Heart left ventricle (tissue), 16 donors: ENCODE measurements around the gene TRIM29. TPM values are rescaled to one million over a fixed set of nuclear protein-coding genes. Genes with fewer than 3 reads are reported as not detected.

ENCODE experiments used
- ATAC-seq, 4 donors: fragments of 200-7000 bp; cut with Tn5 transposase; one replicate each; pipeline ENCODE4 v1.9.1; 2020 to 2022; ENCODE audit warnings: moderate library complexity in 4 of 4, mild to moderate bottlenecking in 3 of 4, moderate number of reproducible peaks in 1 of 4
- DNase-seq, 5 donors: peaks; one replicate each; pipeline ENCODE4 v3.0.0-alpha.2; 2020
- H3K27ac ChIP-seq, 12 donors: fragments of 200-600 bp; sonication (generic) in 4 of 12; one replicate each; pipeline versions ENCODE4 v1.5.0 to v1.8.0; 2016 to 2022; ENCODE audit warnings: mild to moderate bottlenecking in 2 of 12
- H3K27me3 ChIP-seq, 9 donors: fragments of 200-600 bp; sonication (generic) in 2 of 9; one replicate each; pipeline versions ENCODE4 v1.5.1 to v1.8.0; 2016 to 2022; ENCODE audit warnings: mild to moderate bottlenecking in 3 of 9
- H3K36me3 ChIP-seq, 9 donors: fragments of 200-600 bp; sonication (generic) in 2 of 9; one replicate each; pipeline versions ENCODE4 v1.5.0 to v1.8.0; 2018 to 2022; ENCODE audit warnings: mild to moderate bottlenecking in 2 of 9
- H3K4me1 ChIP-seq, 12 donors: fragments of 200-600 bp; sonication (generic) in 4 of 12; one replicate each; pipeline versions ENCODE4 v1.5.0 to v1.8.0; 2016 to 2022; ENCODE audit warnings: mild to moderate bottlenecking in 3 of 12
- H3K4me3 ChIP-seq, 12 donors: fragments of 200-600 bp; sonication (generic) in 4 of 12; one replicate each; pipeline versions ENCODE4 v1.5.0 to v1.8.0; 2017 to 2022; ENCODE audit warnings: mild to moderate bottlenecking in 9 of 12, moderate library complexity in 4 of 12
- H3K9me3 ChIP-seq, 12 donors: fragments of 200-600 bp; sonication (generic) in 4 of 12; one replicate each; pipeline versions ENCODE4 v1.5.0 to v1.8.0; 2016 to 2022; ENCODE audit warnings: mild to moderate bottlenecking in 1 of 12
- POLR2A ChIP-seq, 2 donors: fragments of 450-650 bp; IDR thresholded peaks; one replicate each; pipeline ENCODE4 v1.6.1; 2017; ENCODE audit warnings: antibody characterized with exemption in 2 of 2, mild to moderate bottlenecking in 2 of 2, moderate library complexity in 2 of 2
- WGBS, 4 donors: extraction: QIAGEN DNeasy Blood & Tissue Kit in 2 of 4; methylation state at CpG; one replicate each; pipeline versions ENCODE4 v1.1.5 to v1.1.7; 2013 to 2018; 5-methylcytosine and 5-hydroxymethylcytosine counted together
- intact Hi-C, 10 donors: fragments of 100-400 bp; cut with DNase I; formaldehyde crosslinking; loops; one replicate each; pipeline versions ENCODE4 v1.11.1 to v1.14.2; 2022
- polyA plus RNA-seq, 2 donors: library from polyadenylated mRNA; stranded (reverse); fragments of 200-250 nt; gene quantifications; one replicate each; pipeline ENCODE4 v1.2.3, GENCODE V29; 2013
- total RNA-seq, 9 donors: library from RNA; depleted of rRNA in 2 of 9; stranded (reverse); fragments of >200 nt in 2 of 9; fragmentation: NEBNext Ultra II Directional in 3 of 9; extraction: Animal tissue kit (Norgen Biotek cat#: 25700) in 3 of 9; gene quantifications; one replicate each; pipeline versions ENCODE4 v1.1.0 to v1.2.4, GENCODE V29; 2016 to 2023
- TF ChIP-seq, protein P1 (sequence below), 12 donors: fragments of 200-600 bp; sonication (generic) in 4 of 12; IDR thresholded peaks; one replicate each; pipeline versions ENCODE4 v1.5.0 to v1.8.0; 2018 to 2022; ENCODE audit warnings: antibody characterized with exemption in 12 of 12, mild to moderate bottlenecking in 5 of 12
- donor health status: ischemic (EF 13 %, LVEDD 7.1; RV severe dilation, severe dysfunction).
- donor health status: healthy with polysubstance abuse.
- donor health status: DM: no; HTN: yes; CAD: no.
- donor health status: DM: no; HTN: no; CAD: no.
- donor health status: ischemic (EF 25% LVEDD 6.9; RV normal size, moderate dysfunction).
- donor health status: ischemic (EF 25% LVEDD 5.7; RV mildly dilated, moderate dysfunction).
- donor health status: healthy.
- donor health status: DM: yes; HTN: yes; CAD: no.
- donor health status: ischemic (EF 35%, LVEDD 5.7; RV mildly dilated, moderate dysfunction).
- donor health status: nonischemic (EF 11% LVEDD 7.7; RV severe dilation, severe dysfunction).
- donor health status: DM: yes; HTN: yes; CAD: no.
- donor health status: PGD.
- donor health status: ischemic (EF 29% LVEDD 5.4; RV normal size, mild dysfunction).
- donor health status: nonischemic (EF 23%, LVEDD 6.1; RV moderate dilation, normal function).

Gene TRIM29
- total and polyA plus RNA-seq, 11 donors, result 0.14 to 6.4 (median 0.56) TPM; not detected in 8

DNA sequence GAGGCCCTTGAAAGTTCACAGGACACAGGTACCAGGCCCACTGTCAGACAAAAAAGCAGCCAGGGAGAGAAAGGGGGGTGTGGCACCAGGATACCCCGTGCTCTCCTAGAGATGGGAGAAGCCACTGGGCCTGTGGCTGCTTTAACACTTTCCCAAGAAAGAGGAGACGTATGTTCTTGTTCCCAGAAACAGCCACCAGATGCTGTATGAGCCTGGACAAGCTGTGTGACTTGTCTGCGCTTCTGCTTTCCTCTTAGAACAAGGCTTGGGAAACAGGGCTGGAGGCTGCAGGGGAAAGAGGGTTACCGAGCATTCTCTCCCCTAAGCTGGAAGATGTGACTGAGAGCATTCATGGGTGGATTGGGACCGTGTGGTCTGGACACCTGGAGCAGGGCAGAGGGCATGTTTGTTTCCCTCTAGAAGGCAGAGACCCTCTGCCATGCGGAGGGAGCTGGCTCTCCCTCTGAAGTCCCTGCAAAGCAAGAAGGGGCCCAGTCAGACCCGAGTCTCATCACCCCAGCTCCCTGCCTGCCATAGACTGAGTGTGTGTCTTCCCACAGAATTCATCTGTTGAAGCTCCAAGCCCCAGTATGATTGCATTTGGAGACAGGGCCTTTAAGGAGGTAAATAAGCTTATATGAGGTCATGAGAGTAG lies 74.1 kb downstream of the TRIM29 start:
- H3K27me3 ChIP-seq, result peaks cover 0 to 35% (median 0%) of the 10 kb centered on the region in 9 donors
- H3K27ac ChIP-seq, result no peak overlapping the region
- H3K4me3 ChIP-seq, result no peak overlapping the region
- ATAC-seq, result no peak
- H3K4me1 ChIP-seq, result no peaks in the 10 kb centered on the region
- intact Hi-C loops, result no loop called here
- no peaks in the 10 kb centered on the region for H3K36me3 ChIP-seq
- 75 to 84% (median 79%) methylated on average over 7 of the region's 7 CpGs for WGBS, 4 donors
- TF ChIP-seq, protein P1, sequence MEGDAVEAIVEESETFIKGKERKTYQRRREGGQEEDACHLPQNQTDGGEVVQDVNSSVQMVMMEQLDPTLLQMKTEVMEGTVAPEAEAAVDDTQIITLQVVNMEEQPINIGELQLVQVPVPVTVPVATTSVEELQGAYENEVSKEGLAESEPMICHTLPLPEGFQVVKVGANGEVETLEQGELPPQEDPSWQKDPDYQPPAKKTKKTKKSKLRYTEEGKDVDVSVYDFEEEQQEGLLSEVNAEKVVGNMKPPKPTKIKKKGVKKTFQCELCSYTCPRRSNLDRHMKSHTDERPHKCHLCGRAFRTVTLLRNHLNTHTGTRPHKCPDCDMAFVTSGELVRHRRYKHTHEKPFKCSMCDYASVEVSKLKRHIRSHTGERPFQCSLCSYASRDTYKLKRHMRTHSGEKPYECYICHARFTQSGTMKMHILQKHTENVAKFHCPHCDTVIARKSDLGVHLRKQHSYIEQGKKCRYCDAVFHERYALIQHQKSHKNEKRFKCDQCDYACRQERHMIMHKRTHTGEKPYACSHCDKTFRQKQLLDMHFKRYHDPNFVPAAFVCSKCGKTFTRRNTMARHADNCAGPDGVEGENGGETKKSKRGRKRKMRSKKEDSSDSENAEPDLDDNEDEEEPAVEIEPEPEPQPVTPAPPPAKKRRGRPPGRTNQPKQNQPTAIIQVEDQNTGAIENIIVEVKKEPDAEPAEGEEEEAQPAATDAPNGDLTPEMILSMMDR (IDR thresholded peaks at IDR 0.05), result no peak
- TF ChIP-seq POLR2A (IDR thresholded peaks at IDR 0.05), result no peak
- H3K9me3 ChIP-seq, result no peaks in the 10 kb centered on the region
- DNase-seq, result no peak

DNA sequence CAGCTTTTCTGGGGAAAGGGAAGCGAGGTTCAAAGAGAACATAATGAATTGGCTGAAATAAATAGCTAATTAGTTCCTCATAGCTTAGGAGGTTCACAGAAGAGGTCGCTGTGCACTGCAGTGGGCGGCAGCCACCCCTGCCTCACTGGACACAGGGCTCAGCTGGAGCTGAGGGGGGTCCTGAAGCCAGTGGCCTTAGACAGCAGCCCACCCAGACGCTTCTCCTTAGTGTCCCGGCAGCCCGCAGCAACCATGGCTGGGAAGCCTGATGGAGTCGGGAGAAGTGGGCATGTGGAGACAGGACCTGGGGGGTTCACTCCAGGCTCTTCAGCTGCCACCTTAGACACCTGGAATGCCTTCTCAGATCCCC lies 75.4 kb downstream of the TRIM29 start:
- Histone ChIP-seq H3K36me3 (no peaks in the 10 kb centered on the region), H3K4me3 (no peak overlapping the region), H3K27ac (no peak overlapping the region), H3K9me3 (no peaks in the 10 kb centered on the region), H3K27me3 (peaks cover 0 to 33% (median 0%) of the 10 kb centered on the region in 9 donors), H3K4me1 (no peaks in the 10 kb centered on the region)
- TF ChIP-seq POLR2A (IDR thresholded peaks at IDR 0.05), result no peak
- TF ChIP-seq, protein P1 (IDR thresholded peaks at IDR 0.05), result no peak
- intact Hi-C loops, result no loop called here
- DNase-seq, result no peak
- no peak for ATAC-seq
- 68 to 84% (median 81%) methylated on average over 7 of the region's 7 CpGs for WGBS, 4 donors

DNA sequence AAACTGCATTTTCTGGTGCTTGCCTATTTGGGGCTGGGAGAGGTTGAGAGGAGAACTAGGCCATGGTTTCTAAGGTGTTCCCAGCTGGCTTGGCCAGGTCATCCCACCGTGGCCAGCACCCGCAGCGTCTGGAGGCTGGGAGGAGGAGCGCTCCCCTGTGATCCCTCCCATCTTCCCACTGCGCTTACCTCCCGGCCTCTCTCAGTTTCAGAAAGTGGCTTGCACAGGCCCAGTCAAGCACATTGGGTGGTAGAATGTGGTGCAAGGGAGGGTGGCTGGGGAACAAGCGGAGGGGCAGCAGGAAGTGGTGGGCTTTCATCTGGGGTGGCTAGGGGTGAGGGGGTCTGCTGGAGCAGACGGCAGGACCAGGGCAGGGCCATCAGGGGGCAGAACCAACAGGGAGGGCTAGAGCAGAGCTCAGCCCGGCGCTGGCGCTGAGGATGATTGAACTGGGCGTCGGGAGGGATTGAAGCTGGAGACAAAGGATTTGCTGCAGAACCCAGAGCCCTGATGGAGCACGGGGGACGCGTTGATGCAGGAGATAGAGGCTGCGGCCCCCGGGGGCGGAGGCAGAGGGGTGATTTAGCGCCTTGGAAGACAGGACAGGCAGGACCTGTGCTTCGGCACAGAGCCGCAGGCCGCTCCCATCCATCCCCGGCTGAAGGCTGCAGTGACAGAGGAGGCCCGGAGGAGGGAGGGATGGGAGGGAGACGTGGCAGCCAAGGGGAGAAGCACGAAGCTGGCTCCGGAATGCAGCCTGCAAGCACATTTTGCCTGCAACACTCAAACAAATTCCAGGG lies 76.0 kb downstream of the TRIM29 start:
- DNase-seq, result no peak
- H3K27me3 ChIP-seq, result peaks cover 0 to 27% (median 0%) of the 10 kb centered on the region in 9 donors

More for the DNA sequence above, 76.0 kb downstream of the TRIM29 start:
- H3K27ac ChIP-seq, result no peak overlapping the region
- no peaks in the 10 kb centered on the region for H3K36me3 ChIP-seq
- ATAC-seq, result peak in 1 of 4 donors; percentile 16
- H3K4me1 ChIP-seq, result no peaks in the 10 kb centered on the region
- TF ChIP-seq, protein P1 (IDR thresholded peaks at IDR 0.05), result no peak
- TF ChIP-seq POLR2A (IDR thresholded peaks at IDR 0.05), result no peak
- 57 to 62% (median 60%) methylated on average over 27 to 28 of the region's 28 CpGs for WGBS, 4 donors
- no peak overlapping the region for H3K4me3 ChIP-seq
- H3K9me3 ChIP-seq, result no peaks in the 10 kb centered on the region
- intact Hi-C loops, result no loop called here

Other genes with a start within 250 kb of the TRIM29 start
- gene OAF, start 72.9 kb upstream of the TRIM29 start, total RNA-seq, result 10 to 100 TPM; 10.3 to 41.9 (median 19.9) TPM
- gene OAF, start 72.9 kb upstream of the TRIM29 start, polyA plus RNA-seq, result 10 to 100 TPM; 11.9 to 26.4 TPM
- under 1 TPM in 1 of 9 donors, not detected in 8; 0.15 TPM for gene POU2F3, start 102.0 kb upstream of the TRIM29 start, total RNA-seq
- not detected for gene POU2F3, start 102.0 kb upstream of the TRIM29 start, polyA plus RNA-seq
- 10 to 100 TPM in 6 of 9 donors, 1 to 10 TPM in 3; 9.4 to 15.0 (median 10.3) TPM for gene TLCD5, start 187.2 kb upstream of the TRIM29 start, total RNA-seq
- gene TLCD5, start 187.2 kb upstream of the TRIM29 start, polyA plus RNA-seq, result 10 to 100 TPM in 1 of 2 donors, 1 to 10 TPM in 1; 4.0 to 12.2 TPM
- gene ARHGEF12, start 198.3 kb upstream of the TRIM29 start, total RNA-seq, result 100 to 1,000 TPM in 7 of 9 donors, 10 to 100 TPM in 2; 79.3 to 140 (median 114) TPM
- gene ARHGEF12, start 198.3 kb upstream of the TRIM29 start, polyA plus RNA-seq, result 10 to 100 TPM; 22.0 to 52.2 TPM